Measurements from ENCODE around the gene IGSF6.

The IGSF6 gene

GRCh38 chr16:21598701-21599121 lies 53.7 kb downstream of the IGSF6 start:
- DNase-seq: peak; percentile 17 to 35

GRCh38 chr16:21598206-21598605 lies 54.2 kb downstream of the IGSF6 start:
- DNase-seq: no peak

- DNase-seq: no peak
Measured at GRCh38 chr16:21597561-21598030, 54.8 kb downstream of the IGSF6 start.

GRCh38 chr16:21593530-21594289 lies 58.7 kb downstream of the IGSF6 start:
- no peak for DNase-seq

- no peak for DNase-seq
Measured at GRCh38 chr16:21592191-21592590, 60.2 kb downstream of the IGSF6 start.

- no peak for DNase-seq
Measured at GRCh38 chr16:21590796-21591195, 61.6 kb downstream of the IGSF6 start.

GRCh38 chr16:21590287-21590686 lies 62.1 kb downstream of the IGSF6 start:
- DNase-seq: peak; percentile 21 to 42

- DNase-seq: no peak
Measured at GRCh38 chr16:21589551-21589950, 62.9 kb downstream of the IGSF6 start.
